Gastrocnemius medialis (tissue), 4 donors: ENCODE results near the gene POLD2. TPM values are rescaled to one million over a fixed set of nuclear protein-coding genes. Genes with fewer than 3 reads are reported as not detected.

ENCODE experiments used
- ATAC-seq, 2 donors: fragments of 150-250 bp; one replicate each; pipeline ENCODE4 v1.9.1; 2016
- DNase-seq, 2 donors: peaks; one replicate each; pipeline ENCODE4 v3.0.0-alpha.2; 2019
- H3K27ac ChIP-seq, 4 donors: fragments of 200-600 bp; sonication (generic); 1 replicate in 1 of 4; 2 replicates in 3 of 4; pipeline ENCODE4 v1.5.1; 2016 to 2018; ENCODE audit warnings: mild to moderate bottlenecking in 2 of 4, moderate library complexity in 1 of 4
- H3K27me3 ChIP-seq, 3 donors: fragments of 200-600 bp; sonication (generic) in 2 of 3; 1 replicate in 1 of 3; 2 replicates in 2 of 3; pipeline versions ENCODE4 v1.5.1 to v1.6.0; 2016 to 2019; ENCODE audit warnings: mild to moderate bottlenecking in 1 of 3, moderate library complexity in 1 of 3
- H3K36me3 ChIP-seq, 2 donors: fragments of 200-600 bp; sonication (generic) in 1 of 2; one replicate each; pipeline ENCODE4 v1.5.1; 2017 to 2018
- H3K4me1 ChIP-seq, 2 donors: fragments of 200-600 bp; sonication (generic) in 1 of 2; one replicate each; pipeline ENCODE4 v1.5.1; 2016 to 2017; ENCODE audit warnings: mild to moderate bottlenecking in 2 of 2
- H3K4me3 ChIP-seq, 4 donors: fragments of 200-600 bp; sonication (generic) in 3 of 4; 1 replicate in 1 of 4; 2 replicates in 3 of 4; pipeline ENCODE4 v1.5.1; 2016 to 2019; ENCODE audit warnings: mild to moderate bottlenecking in 2 of 4
- H3K9me3 ChIP-seq, 3 donors: fragments of 200-600 bp; sonication (generic) in 2 of 3; 1 replicate in 1 of 3; 2 replicates in 2 of 3; pipeline ENCODE4 v1.5.1; 2016 to 2019
- CTCF ChIP-seq, 5 experiments: fragments of 450-650 bp in 3 of 5; fragments of 200-600 bp in 2 of 5; sonication (generic) in 2 of 5; IDR thresholded peaks in 4 of 5; conservative IDR thresholded peaks in 1 of 5; 1 replicate in 4 of 5; 2 replicates in 1 of 5; pipeline ENCODE4 v1.5.1; 2016 to 2019; ENCODE audit warnings: antibody characterized with exemption in 5 of 5, mild to moderate bottlenecking in 3 of 5, moderate library complexity in 3 of 5
- POLR2A ChIP-seq, 2 donors: fragments of 450-650 bp; IDR thresholded peaks; one replicate each; pipeline ENCODE4 v1.6.1; 2017; ENCODE audit warnings: antibody characterized with exemption in 2 of 2, mild to moderate bottlenecking in 2 of 2, moderate library complexity in 2 of 2
- in situ Hi-C, 4 donors: fragments of 200-750 bp; cut with MboI; loops; one replicate each; pipeline versions ENCODE4 v1.15.0 to v1.8.0; 2017; ENCODE audit warnings: low sequenced_read_pairs in 4 of 4
- intact Hi-C: fragments of 100-400 bp; cut with DNase I; formaldehyde crosslinking; loops from one replicate; pipeline ENCODE4 v1.15.1; 2023; ENCODE audit warnings: low total_unique reads
- total RNA-seq, 4 donors: library from RNA; depleted of rRNA; stranded (reverse); fragments of >200 nt; gene quantifications; one replicate each; pipeline versions ENCODE4 v1.1.0 to v1.2.3, GENCODE V29; 2016

POLD2 gene
- total RNA-seq, 4 donors from 2014 or later = 69.4 to 93.0 (median 77.7) TPM

- no peak for DNase-seq
- peaks cover 8 to 10% (median 9%) of the 10 kb centered on the region in 3 donors for H3K27me3 ChIP-seq
- H3K4me1 ChIP-seq = peaks cover 0 to 8% of the 10 kb centered on the region in 2 donors
- ATAC-seq = no peak
- H3K36me3 ChIP-seq = no peaks in the 10 kb centered on the region
- H3K4me3 ChIP-seq = no peak overlapping the region
- H3K9me3 ChIP-seq = no peaks in the 10 kb centered on the region
- H3K27ac ChIP-seq = peak overlapping the region in 3 of 4 donors; percentile 9 to 52 (median 29)
- intact Hi-C loops = no loop called here
- TF ChIP-seq POLR2A (IDR thresholded peaks at IDR 0.05) = no peak
- TF ChIP-seq CTCF (IDR thresholded peaks at IDR 0.05 in 4 of 5, conservative IDR thresholded peaks at IDR 0.05 in 1 of 5) = no peak
- in situ Hi-C loops = no loop called here
Measured at GRCh38 chr7:44101966-44102845, 21.1 kb downstream of the POLD2 start.

- no peaks in the 10 kb centered on the region for H3K36me3 ChIP-seq
- ATAC-seq (no peak), DNase-seq (no peak)
- TF ChIP-seq CTCF (IDR thresholded peaks at IDR 0.05 in 4 of 5, conservative IDR thresholded peaks at IDR 0.05 in 1 of 5) (no peak), POLR2A (IDR thresholded peaks at IDR 0.05) (no peak)
- peaks cover 0 to 8% of the 10 kb centered on the region in 2 donors for H3K4me1 ChIP-seq
- in situ Hi-C loops (no loop called here), intact Hi-C loops (no loop called here)
- peak overlapping the region in 3 of 4 donors; percentile 4 to 52 (median 23) for H3K27ac ChIP-seq
- no peak overlapping the region for H3K4me3 ChIP-seq
- H3K27me3 ChIP-seq = peaks cover 8 to 10% (median 9%) of the 10 kb centered on the region in 3 donors
- H3K9me3 ChIP-seq = no peaks in the 10 kb centered on the region
Measured at GRCh38 chr7:44101303-44101965, 21.9 kb downstream of the POLD2 start.

- peak overlapping the region; percentile 4 to 52 (median 24) for H3K27ac ChIP-seq
- peaks cover 0 to 3% of the 10 kb centered on the region in 2 donors for H3K4me1 ChIP-seq
- ATAC-seq (no peak), DNase-seq (no peak)
- TF ChIP-seq POLR2A (IDR thresholded peaks at IDR 0.05) (no peak), CTCF (IDR thresholded peaks at IDR 0.05 in 4 of 5, conservative IDR thresholded peaks at IDR 0.05 in 1 of 5) (no peak)
- intact Hi-C loops (no loop called here), in situ Hi-C loops (no loop called here)
- peaks cover 8 to 10% (median 9%) of the 10 kb centered on the region in 3 donors for H3K27me3 ChIP-seq
- H3K36me3 ChIP-seq = no peaks in the 10 kb centered on the region
- H3K4me3 ChIP-seq = no peak overlapping the region
- no peaks in the 10 kb centered on the region for H3K9me3 ChIP-seq
Measured at GRCh38 chr7:44100458-44101302, 22.7 kb downstream of the POLD2 start.

DNA sequence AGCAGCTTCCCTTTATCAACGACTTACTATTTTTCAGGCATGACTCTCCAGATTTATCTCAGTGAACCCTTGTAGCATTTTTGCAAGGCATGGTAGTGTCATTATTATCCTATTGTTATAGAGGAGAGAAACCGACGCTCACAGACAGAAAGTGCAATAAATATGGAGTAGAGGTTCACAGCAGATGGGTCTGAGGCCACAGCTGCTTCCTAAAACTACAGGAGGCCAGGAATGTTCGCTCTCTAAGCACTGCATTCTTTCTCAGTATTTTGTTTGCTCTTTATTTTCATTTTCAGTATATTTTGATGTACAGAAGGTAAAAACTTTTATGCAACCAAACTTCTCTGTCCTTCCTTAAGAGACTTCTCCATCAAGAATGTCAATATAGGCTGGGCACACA is 23.7 kb downstream of the POLD2 start:
- H3K9me3 ChIP-seq = no peaks in the 10 kb centered on the region
- H3K4me1 ChIP-seq = no peaks in the 10 kb centered on the region
- peaks cover 2 to 5% (median 3%) of the 10 kb centered on the region in 3 donors for H3K27me3 ChIP-seq
- intact Hi-C loops (no loop called here), in situ Hi-C loops (no loop called here)
- TF ChIP-seq CTCF (IDR thresholded peaks at IDR 0.05 in 4 of 5, conservative IDR thresholded peaks at IDR 0.05 in 1 of 5) = no peak
- no peak for TF ChIP-seq POLR2A (IDR thresholded peaks at IDR 0.05)
- H3K27ac ChIP-seq = no peak overlapping the region
- DNase-seq = no peak
- ATAC-seq = no peak
- no peak overlapping the region for H3K4me3 ChIP-seq
- H3K36me3 ChIP-seq = no peaks in the 10 kb centered on the region
